ENCODE data around the gene BCO1. TPM values are rescaled to one million over a fixed set of nuclear protein-coding genes. Genes with fewer than 3 reads are reported as not detected.

Gene BCO1
- total RNA-seq, 2 donors from 2014 or later: 0.18 to 2.2 TPM

DNA sequence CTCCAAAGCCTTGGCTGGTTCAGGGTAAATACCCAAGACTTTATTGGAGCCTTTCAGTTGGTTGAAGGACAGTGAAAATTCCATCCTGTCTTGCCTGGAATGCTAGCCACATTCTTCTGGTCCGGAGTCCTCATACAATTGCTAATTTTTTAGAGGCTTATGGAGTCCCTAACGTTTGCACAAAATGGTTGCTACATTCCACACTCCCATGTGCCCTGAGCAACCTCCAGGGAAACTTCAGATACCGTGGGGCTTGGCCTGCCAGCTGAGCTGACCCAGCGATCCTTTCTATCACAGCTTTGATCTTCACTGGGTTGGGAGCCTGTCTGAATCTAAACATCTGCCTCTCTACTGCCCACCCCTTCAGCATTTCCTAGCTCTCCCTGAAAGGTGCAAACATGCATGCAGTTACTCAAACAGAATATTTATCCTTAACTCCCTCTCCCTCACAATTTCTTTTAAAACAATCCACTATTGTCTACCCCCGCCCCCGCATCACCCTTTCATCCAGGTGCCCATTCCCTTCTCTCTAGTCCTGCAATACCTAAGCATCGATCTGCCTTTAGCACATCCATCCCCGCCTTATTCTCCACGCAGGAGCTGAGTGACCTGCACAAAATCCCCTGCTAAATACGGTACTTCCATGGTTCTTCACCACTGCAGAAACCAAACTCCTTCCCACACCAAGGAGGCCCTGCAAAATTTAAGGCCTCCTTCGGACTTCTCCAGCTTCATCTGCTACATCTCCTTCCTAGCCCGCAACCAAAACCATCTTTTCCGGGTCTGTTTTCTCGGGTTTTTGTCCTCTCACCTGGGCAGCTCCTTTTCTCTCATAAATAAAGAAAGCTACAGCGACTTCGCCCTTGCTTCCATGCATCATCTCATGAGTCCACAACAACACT, 75.5 kb downstream of the BCO1 start:
- 3% methylated on average over 16 of the region's 16 CpGs for WGBS
- Histone ChIP-seq H3K27me3 (replicated peaks; ENCODE audit: insufficient read depth) (no peaks in the 10 kb centered on the region), H3K36me3 (no peaks in the 10 kb centered on the region), H3K27ac (peak overlapping the region; percentile 93 to 96), H3K4me3 (peak overlapping the region; percentile 89 to 99), H3K4me1 (replicated peaks) (peaks cover 7% of the 10 kb centered on the region), H3K9me3 (no peaks in the 10 kb centered on the region)
- DNase-seq (ENCODE audit: low spot score): peak; percentile 33
- intact Hi-C loops (cut with DNase I): loop anchor here (10.0 kb wide), 2 partner anchors 219 to 279 kb away; partner anchors contain the start of genes ATMIN and GCSH
- peak; percentile 45 for TF ChIP-seq POLR2AphosphoS5 (IDR thresholded peaks at IDR 0.05)
- no peak for TF ChIP-seq POLR2A (IDR thresholded peaks at IDR 0.05)
- TF ChIP-seq, protein P1, sequence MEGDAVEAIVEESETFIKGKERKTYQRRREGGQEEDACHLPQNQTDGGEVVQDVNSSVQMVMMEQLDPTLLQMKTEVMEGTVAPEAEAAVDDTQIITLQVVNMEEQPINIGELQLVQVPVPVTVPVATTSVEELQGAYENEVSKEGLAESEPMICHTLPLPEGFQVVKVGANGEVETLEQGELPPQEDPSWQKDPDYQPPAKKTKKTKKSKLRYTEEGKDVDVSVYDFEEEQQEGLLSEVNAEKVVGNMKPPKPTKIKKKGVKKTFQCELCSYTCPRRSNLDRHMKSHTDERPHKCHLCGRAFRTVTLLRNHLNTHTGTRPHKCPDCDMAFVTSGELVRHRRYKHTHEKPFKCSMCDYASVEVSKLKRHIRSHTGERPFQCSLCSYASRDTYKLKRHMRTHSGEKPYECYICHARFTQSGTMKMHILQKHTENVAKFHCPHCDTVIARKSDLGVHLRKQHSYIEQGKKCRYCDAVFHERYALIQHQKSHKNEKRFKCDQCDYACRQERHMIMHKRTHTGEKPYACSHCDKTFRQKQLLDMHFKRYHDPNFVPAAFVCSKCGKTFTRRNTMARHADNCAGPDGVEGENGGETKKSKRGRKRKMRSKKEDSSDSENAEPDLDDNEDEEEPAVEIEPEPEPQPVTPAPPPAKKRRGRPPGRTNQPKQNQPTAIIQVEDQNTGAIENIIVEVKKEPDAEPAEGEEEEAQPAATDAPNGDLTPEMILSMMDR (IDR thresholded peaks at IDR 0.05): no peak

DNA sequence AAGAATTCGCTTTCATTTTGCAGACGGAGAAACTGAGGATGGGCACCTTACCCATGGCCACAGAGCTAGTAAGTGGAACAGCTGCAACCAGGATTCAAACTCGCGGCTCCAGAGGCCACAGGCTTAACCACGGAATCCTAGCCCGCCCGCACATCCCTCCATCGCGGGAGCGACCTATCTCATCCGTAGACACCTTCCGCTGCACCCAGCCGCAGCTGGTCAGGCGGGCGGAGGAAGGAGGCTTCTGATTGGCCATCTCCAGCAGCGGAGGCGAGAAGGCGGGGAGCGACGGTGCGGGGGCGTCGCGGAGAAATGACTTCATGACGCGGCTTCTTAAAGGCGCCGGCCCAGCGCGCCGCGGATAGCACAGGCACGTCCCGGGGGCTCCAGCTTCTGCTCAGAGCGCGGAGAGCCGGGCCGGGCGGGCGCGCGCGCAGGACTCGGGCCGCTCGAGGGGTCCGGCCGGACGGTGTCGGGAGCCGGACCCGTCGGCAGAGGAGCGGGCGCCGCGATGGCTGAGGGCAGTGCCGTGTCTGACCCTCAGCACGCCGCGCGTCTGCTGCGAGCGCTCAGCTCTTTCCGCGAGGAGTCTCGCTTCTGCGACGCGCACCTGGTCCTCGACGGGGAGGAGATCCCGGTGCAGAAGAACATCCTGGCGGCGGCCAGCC, 76.2 kb downstream of the BCO1 start, which contains the start of gene GAN:
Gene GAN (plus strand): TSS at position 360 of the 668 bp plus-strand sequence. CDS start 152 bp downstream, at position 512.
- under 1% methylated on average over 58 of the region's 75 CpGs for WGBS
- Histone ChIP-seq H3K9me3 (no peaks in the 10 kb centered on the region), H3K4me3 (peak within 1 kb of the TSS; percentile 89 to 99), H3K4me1 (replicated peaks) (peaks cover 7% of the 10 kb centered on the region), H3K27ac (peak within 1 kb of the TSS; percentile 93 to 96), H3K36me3 (no peaks in the 10 kb centered on the region), H3K27me3 (replicated peaks; ENCODE audit: insufficient read depth) (no peaks in the 10 kb centered on the region)
- intact Hi-C loops (cut with DNase I): loop anchor here (5.0 to 10.0 kb wide), 3 partner anchors 107 to 280 kb away; partner anchors contain the start of genes ATMIN and GCSH
- DNase-seq (ENCODE audit: low spot score): peak; percentile 97
- TF ChIP-seq POLR2A (IDR thresholded peaks at IDR 0.05) (peak; percentile 97), POLR2AphosphoS5 (IDR thresholded peaks at IDR 0.05) (peak; percentile 99)
- TF ChIP-seq, protein P1 (IDR thresholded peaks at IDR 0.05): peak in 1 of 4 experiments; percentile 19

DNA sequence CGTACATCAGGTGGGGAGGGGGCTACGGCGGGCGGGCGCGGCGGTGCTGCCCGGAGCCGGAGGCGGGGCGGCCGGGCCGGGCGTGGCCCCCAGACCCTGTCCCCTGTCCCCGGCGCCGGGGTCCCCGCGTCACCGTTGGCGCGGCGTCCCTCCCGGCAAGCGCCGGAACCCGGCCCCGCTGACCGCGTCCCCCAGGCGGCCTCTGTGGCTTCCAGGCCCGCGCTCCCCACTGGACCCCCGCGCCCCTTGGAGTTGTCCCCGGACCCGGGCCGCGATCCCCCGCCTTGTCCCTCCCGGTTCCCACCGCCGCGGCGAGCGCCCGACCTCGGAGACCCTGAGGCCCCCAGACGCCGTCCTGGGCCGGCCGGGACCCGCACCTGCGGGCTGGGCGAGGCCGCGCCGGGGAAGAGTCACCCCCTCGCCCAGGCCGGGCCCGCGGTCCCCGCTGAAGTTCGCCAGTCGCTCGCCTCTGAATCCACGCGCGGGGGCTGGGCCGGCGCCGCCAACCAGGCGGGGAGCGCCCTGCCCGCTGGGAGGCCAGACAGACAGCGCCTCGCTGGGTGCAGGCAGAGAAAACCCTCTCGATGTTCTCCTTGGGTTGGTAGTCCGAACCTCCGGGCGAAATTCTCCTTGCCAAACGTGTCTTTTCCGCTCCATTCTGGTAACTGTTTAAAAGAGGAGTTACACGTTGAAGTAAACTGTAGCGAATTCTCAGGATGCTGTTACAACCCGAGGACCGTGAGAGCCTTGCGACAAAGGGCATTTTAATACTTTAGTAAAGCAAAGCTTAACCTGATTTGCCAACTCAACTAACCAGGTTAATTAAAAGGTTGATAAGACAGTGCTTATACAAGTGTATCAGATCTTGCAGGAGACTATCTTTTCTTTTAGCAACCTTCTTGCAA, 77.0 kb downstream of the BCO1 start:
- H3K4me3 ChIP-seq: peak overlapping the region; percentile 89 to 99
- WGBS: under 1% methylated on average over 39 of the region's 88 CpGs
- H3K27ac ChIP-seq: peak overlapping the region; percentile 93 to 96
- peaks cover 7% of the 10 kb centered on the region for H3K4me1 ChIP-seq (replicated peaks)
- intact Hi-C loops (cut with DNase I): loop anchor here (5.0 to 10.0 kb wide), 3 partner anchors 108 to 281 kb away; partner anchors contain the start of genes ATMIN and GCSH
- H3K27me3 ChIP-seq (replicated peaks; ENCODE audit: insufficient read depth): no peaks in the 10 kb centered on the region
- TF ChIP-seq POLR2A (IDR thresholded peaks at IDR 0.05): peak; percentile 36
- TF ChIP-seq, protein P1 (IDR thresholded peaks at IDR 0.05): peak in 2 of 4 experiments; percentile 21 to 44
- TF ChIP-seq POLR2AphosphoS5 (IDR thresholded peaks at IDR 0.05): peak; percentile 27
- H3K36me3 ChIP-seq: no peaks in the 10 kb centered on the region
- no peaks in the 10 kb centered on the region for H3K9me3 ChIP-seq
- peak; percentile 54 for DNase-seq (ENCODE audit: low spot score)

DNA sequence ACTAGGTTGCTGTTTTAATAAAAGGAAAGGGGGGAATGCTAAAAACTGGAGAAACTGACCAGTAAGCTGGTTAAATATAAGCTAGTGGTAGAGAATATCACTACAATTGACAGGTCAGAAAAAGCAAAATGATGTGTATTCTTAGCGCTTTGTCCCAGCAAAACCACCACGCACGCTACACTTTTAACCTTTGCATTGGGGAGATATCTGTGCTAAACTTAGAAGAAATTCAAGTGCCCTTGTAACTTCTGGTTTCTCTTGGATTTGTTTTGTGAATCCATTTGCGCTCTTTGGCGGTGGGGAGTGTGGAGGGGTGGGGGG, 77.6 kb downstream of the BCO1 start:
- DNase-seq (ENCODE audit: low spot score): no peak
- Histone ChIP-seq H3K36me3 (no peaks in the 10 kb centered on the region), H3K4me1 (replicated peaks) (peaks cover 7% of the 10 kb centered on the region), H3K27ac (peak overlapping the region; percentile 93 to 96), H3K9me3 (no peaks in the 10 kb centered on the region), H3K4me3 (peak overlapping the region; percentile 89 to 99), H3K27me3 (replicated peaks; ENCODE audit: insufficient read depth) (no peaks in the 10 kb centered on the region)
- 76% methylated on average over 5 of the region's 5 CpGs for WGBS
- intact Hi-C loops (cut with DNase I): loop anchor here (5.0 to 10.0 kb wide), 3 partner anchors 109 to 281 kb away; partner anchors contain the start of genes ATMIN and GCSH
- TF ChIP-seq POLR2AphosphoS5 (IDR thresholded peaks at IDR 0.05) (no peak), POLR2A (IDR thresholded peaks at IDR 0.05) (no peak)
- TF ChIP-seq, protein P1 (IDR thresholded peaks at IDR 0.05): no peak

Measured in prostate gland (tissue), 2 donors.